CD4-positive, alpha-beta T cell (primary cell): ENCODE measurements around the gene PTPRK. TPM values are rescaled to one million over a fixed set of nuclear protein-coding genes. Genes with fewer than 3 reads are reported as not detected.

Experiments used
- ATAC-seq: fragments of 200-7000 bp; cut with Tn5 transposase; one replicate; pipeline ENCODE4 v1.10.0; 2022; ENCODE audit warnings: mild to moderate bottlenecking; ENCODE audit not compliant: poor library complexity
- CTCF ChIA-PET: fragments of 350-600 bp; sonication (Branson Sonifier 250); formaldehyde crosslinking; loops from one replicate; lab custom pipeline; 2021; ENCODE audit warnings: antibody characterized with exemption, inconsistent platforms; lab: Charles Lee
- POLR2A ChIA-PET: fragments of 350-600 bp; sonication (Branson Sonifier 250); formaldehyde crosslinking; loops from one replicate; lab custom pipeline; 2021; ENCODE audit warnings: antibody characterized with exemption, inconsistent platforms; lab: Charles Lee
- DNase-seq, 14 experiments: peaks; one replicate each; pipeline ENCODE4 v3.0.0-alpha.2; 2013 to 2020; ENCODE audit warnings: mixed read lengths in 2 of 14
- H3K27ac ChIP-seq, 2 donors: one replicate each; pipeline versions ENCODE4 v1.5.1 to v1.7.0; 2013; ENCODE audit warnings: low read length in 2 of 2, low read depth in 1 of 2, mild to moderate bottlenecking in 1 of 2
- H3K27me3 ChIP-seq, 2 experiments: 1 replicate in 1 of 2; 2 replicates in 1 of 2; pipeline versions ENCODE4 v1.6.1 to v1.7.0; 2013; ENCODE audit warnings: low read length in 2 of 2, control low read depth in 1 of 2, mild to moderate bottlenecking in 1 of 2, moderate library complexity in 1 of 2; ENCODE audit not compliant: insufficient read depth in 2 of 2, control insufficient read depth in 1 of 2
- H3K36me3 ChIP-seq: one replicate; pipeline ENCODE4 v1.6.1; 2013; ENCODE audit warnings: low read length, control low read depth; ENCODE audit not compliant: insufficient read depth
- H3K4me1 ChIP-seq: one replicate; pipeline ENCODE4 v1.6.1; 2013; ENCODE audit warnings: low read length, control low read depth; ENCODE audit not compliant: insufficient read depth
- H3K4me3 ChIP-seq: one replicate; pipeline ENCODE4 v1.5.1; 2013; ENCODE audit warnings: mild to moderate bottlenecking, low read length, moderate library complexity
- H3K9me3 ChIP-seq, 2 experiments: 1 replicate in 1 of 2; 2 replicates in 1 of 2; pipeline versions ENCODE4 v1.6.1 to v1.7.0; 2013; ENCODE audit warnings: low read length in 2 of 2, mild to moderate bottlenecking in 2 of 2, control low read depth in 1 of 2, moderate library complexity in 1 of 2; ENCODE audit not compliant: control insufficient read depth in 1 of 2, insufficient read depth in 1 of 2
- H3K27ac Mint-ChIP-seq: one replicate; pipeline ENCODE4 v1.8.0; 2020; ENCODE audit warnings: mixed read lengths
- H3K27me3 Mint-ChIP-seq: one replicate; pipeline ENCODE4 v1.8.0; 2021; ENCODE audit warnings: mixed read lengths
- H3K36me3 Mint-ChIP-seq: one replicate; pipeline ENCODE4 v1.8.0; 2021; ENCODE audit warnings: low read depth, mixed read lengths
- H3K4me1 Mint-ChIP-seq: one replicate; pipeline ENCODE4 v1.8.0; 2021; ENCODE audit warnings: low read depth, mixed read lengths
- H3K4me3 Mint-ChIP-seq: one replicate; pipeline ENCODE4 v1.8.0; 2020; ENCODE audit warnings: mild to moderate bottlenecking, mixed read lengths
- H3K9me3 Mint-ChIP-seq: one replicate; pipeline ENCODE4 v1.8.0; 2020; ENCODE audit warnings: mixed read lengths
- intact Hi-C, 2 experiments: fragments of 100-400 bp; cut with DNase I in 1 of 2; cut with micrococcal nuclease in 1 of 2; formaldehyde crosslinking; loops; one replicate each; pipeline versions ENCODE4 v1.15.1 to v1.9.0; 2023 to 2025; cut with DNase I, micrococcal nuclease
- total RNA-seq, 174 experiments: library from RNA in 2 of 174; stranded (reverse) in 2 of 174; gene quantifications; one replicate each; pipeline ENCODE4 v1.2.3 and lab custom pipeline; 2021 to 2026
- TF ChIP-seq, protein P1 (sequence below): fragments of 200-600 bp; IDR thresholded peaks from one replicate; pipeline ENCODE4 v1.8.0; 2022; ENCODE audit warnings: antibody characterized with exemption, mild to moderate bottlenecking

The PTPRK gene
- total RNA-seq, 2 experiments from 2014 or later = 8.4 to 10.3 TPM

DNA sequence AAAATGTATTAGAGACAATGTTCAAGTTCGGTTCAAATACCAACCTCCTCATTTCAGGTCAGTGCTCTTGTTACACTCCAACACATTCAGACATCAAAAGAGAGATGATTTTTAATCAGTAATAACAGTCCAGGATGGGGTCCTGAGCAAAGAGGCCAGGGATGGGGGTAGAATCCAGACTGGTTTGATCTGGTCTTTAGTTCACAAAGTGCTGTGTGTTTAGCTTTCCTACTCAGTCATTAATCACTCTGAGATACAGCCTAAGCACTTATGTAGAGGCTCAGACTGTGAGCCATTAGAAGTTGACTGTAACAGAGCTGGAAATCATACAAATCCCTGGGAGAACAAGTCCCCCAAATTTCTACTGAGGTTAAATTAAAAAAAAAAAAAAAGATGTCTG, 241.6 kb downstream of the PTPRK start:
- no peak overlapping the region for H3K4me3 Mint-ChIP-seq
- H3K4me3 ChIP-seq = no peak overlapping the region
- intact Hi-C loops = no loop called here
- ChIA-PET CTCF (no interaction called here), POLR2A (no interaction called here)
- no peaks in the 10 kb centered on the region for H3K9me3 Mint-ChIP-seq
- no peaks in the 10 kb centered on the region for H3K36me3 ChIP-seq
- no peak overlapping the region for H3K27ac Mint-ChIP-seq
- no peak overlapping the region for H3K27ac ChIP-seq
- no peaks in the 10 kb centered on the region for H3K4me1 ChIP-seq
- no peaks in the 10 kb centered on the region for H3K4me1 Mint-ChIP-seq
- no peaks in the 10 kb centered on the region for H3K27me3 Mint-ChIP-seq
- no peak for DNase-seq
- no peaks in the 10 kb centered on the region for H3K27me3 ChIP-seq
- ATAC-seq = no peak
- no peaks in the 10 kb centered on the region for H3K36me3 Mint-ChIP-seq
- TF ChIP-seq, protein P1, sequence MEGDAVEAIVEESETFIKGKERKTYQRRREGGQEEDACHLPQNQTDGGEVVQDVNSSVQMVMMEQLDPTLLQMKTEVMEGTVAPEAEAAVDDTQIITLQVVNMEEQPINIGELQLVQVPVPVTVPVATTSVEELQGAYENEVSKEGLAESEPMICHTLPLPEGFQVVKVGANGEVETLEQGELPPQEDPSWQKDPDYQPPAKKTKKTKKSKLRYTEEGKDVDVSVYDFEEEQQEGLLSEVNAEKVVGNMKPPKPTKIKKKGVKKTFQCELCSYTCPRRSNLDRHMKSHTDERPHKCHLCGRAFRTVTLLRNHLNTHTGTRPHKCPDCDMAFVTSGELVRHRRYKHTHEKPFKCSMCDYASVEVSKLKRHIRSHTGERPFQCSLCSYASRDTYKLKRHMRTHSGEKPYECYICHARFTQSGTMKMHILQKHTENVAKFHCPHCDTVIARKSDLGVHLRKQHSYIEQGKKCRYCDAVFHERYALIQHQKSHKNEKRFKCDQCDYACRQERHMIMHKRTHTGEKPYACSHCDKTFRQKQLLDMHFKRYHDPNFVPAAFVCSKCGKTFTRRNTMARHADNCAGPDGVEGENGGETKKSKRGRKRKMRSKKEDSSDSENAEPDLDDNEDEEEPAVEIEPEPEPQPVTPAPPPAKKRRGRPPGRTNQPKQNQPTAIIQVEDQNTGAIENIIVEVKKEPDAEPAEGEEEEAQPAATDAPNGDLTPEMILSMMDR = no peak
- no peaks in the 10 kb centered on the region for H3K9me3 ChIP-seq

DNA sequence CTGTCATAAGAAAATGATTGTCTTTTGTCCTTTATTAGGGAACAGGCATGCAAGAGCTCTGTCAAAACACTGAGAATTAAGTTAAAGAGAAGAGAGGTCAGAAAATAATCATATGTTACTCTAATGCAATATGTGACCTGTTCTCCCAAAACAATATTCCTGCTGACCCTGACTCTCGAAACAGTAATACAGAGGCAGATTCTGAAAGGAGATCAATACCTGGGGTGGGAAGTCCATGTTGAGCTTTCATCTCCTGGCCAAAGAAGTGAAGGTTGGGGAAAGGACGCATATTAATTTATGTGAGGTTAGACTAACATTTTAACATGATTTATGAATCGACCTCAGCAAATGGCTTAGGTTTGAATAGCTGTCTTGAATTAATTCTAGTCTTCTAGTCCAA, 243.0 kb downstream of the PTPRK start:
- Histone ChIP-seq H3K4me1 (no peaks in the 10 kb centered on the region), H3K9me3 (no peaks in the 10 kb centered on the region), H3K27me3 (no peaks in the 10 kb centered on the region), H3K36me3 (no peaks in the 10 kb centered on the region), H3K4me3 (no peak overlapping the region), H3K27ac (no peak overlapping the region)
- TF ChIP-seq, protein P1 = no peak
- ATAC-seq = no peak
- DNase-seq = no peak
- intact Hi-C loops = no loop called here
- Mint-ChIP-seq H3K9me3 (no peaks in the 10 kb centered on the region), H3K36me3 (no peaks in the 10 kb centered on the region), H3K27me3 (no peaks in the 10 kb centered on the region), H3K27ac (no peak overlapping the region), H3K4me1 (no peaks in the 10 kb centered on the region), H3K4me3 (no peak overlapping the region)
- ChIA-PET POLR2A (interaction anchor here (0.6 kb wide), 1 partner anchor 10 kb away, joined by 3 read pairs; no protein-coding TSS in a partner anchor), CTCF (no interaction called here)

DNA sequence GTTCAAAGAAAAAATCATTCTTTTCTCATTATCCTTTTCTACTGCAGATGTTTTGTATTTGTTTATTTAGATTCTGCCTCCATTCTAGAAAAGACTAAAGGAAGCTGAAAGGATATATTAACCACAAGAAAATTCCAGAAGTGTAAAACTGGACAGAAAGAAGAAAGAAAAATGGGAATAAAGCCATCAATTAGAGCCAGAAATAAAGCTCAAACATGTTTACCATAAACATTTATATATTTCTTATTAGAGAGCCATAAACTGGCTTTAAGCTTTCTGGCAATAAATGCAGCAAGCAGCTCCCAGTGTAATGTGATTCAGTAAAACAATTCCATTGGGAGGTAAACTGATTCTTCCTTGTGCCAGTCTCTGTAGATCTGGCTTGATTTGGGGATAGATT, 244.1 kb downstream of the PTPRK start:
- TF ChIP-seq, protein P1 = no peak
- Histone ChIP-seq H3K27me3 (no peaks in the 10 kb centered on the region), H3K27ac (no peak overlapping the region), H3K9me3 (no peaks in the 10 kb centered on the region), H3K4me1 (no peaks in the 10 kb centered on the region), H3K36me3 (no peaks in the 10 kb centered on the region), H3K4me3 (no peak overlapping the region)
- H3K36me3 Mint-ChIP-seq = no peaks in the 10 kb centered on the region
- no peaks in the 10 kb centered on the region for H3K27me3 Mint-ChIP-seq
- DNase-seq = no peak
- no peaks in the 10 kb centered on the region for H3K4me1 Mint-ChIP-seq
- no peak overlapping the region for H3K4me3 Mint-ChIP-seq
- POLR2A ChIA-PET = no interaction called here
- CTCF ChIA-PET = no interaction called here
- H3K9me3 Mint-ChIP-seq = no peaks in the 10 kb centered on the region
- intact Hi-C loops = no loop called here
- no peak overlapping the region for H3K27ac Mint-ChIP-seq
- no peak for ATAC-seq
